Activated CD4-positive, alpha-beta T cell treated with anti-CD3 and anti-CD28 coated beads for 4 hours (primary cell): ENCODE measurements around the gene DPY19L1.
"Not testable (repeated sequence)": the region's sequence is repeated elsewhere in the genome, so short reads cannot be mapped to it uniquely, and the experiment has no call there.

Source experiments
- DNase-seq, 2 donors: peaks; one replicate each; pipeline ENCODE4 v3.0.0-alpha.2; 2020

DPY19L1 gene

GRCh38 chr7:35037211-35037525, at the start of gene DPY19L1:
DPY19L1 (minus strand) TSS chr7:35037485; CDS start chr7:35037394, 91 bp downstream.
- no peak for DNase-seq

DNA sequence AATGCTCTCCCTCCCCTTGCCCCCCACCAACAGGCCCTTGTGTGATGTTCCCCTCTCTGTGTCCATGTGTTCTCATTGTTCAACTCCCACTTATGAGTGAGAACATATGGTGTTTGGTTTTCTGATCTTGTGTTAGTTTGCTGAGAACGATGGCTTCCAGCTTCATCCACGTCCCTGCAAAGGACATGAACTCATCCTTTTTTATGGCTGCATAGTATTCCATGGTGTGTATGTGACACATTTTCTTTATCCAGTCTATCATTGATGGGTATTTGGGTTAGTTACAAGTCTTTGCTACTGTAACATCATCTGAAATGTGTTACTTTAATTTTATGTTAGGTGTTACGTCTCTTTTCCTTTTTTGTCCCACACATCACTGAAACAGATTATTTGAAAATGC, 42.2 kb upstream of the DPY19L1 start:
- not testable (repeated sequence) for DNase-seq

DNA sequence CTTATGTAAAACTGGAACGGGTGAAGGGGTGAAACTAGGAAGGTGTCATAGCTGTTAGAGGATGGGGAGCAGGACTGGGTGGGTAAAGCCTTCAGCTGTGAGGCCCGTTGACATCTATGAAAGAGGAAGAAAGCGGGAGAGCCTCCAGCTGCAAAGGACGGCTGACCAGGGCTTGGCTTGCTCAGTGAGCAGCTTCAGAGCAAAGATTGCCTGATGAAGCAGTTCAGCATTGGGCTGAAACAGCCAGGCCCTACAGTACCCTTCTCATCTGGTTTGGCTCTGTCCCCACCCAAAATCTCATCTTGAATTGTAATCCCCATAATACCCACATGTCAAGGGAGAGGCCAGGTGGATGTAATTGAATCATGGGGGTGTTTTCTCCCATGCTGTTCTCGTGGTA, 36.7 kb upstream of the DPY19L1 start:
- not testable (repeated sequence) for DNase-seq

- DNase-seq, result not testable (repeated sequence)
Measured at GRCh38 chr7:35072950-35073827, 35.9 kb upstream of the DPY19L1 start.

- DNase-seq, result not testable (repeated sequence)
Measured at GRCh38 chr7:35069084-35069483, 31.8 kb upstream of the DPY19L1 start.

- DNase-seq, result not testable (repeated sequence)
Measured at GRCh38 chr7:35065382-35065781, 28.1 kb upstream of the DPY19L1 start.

DNA sequence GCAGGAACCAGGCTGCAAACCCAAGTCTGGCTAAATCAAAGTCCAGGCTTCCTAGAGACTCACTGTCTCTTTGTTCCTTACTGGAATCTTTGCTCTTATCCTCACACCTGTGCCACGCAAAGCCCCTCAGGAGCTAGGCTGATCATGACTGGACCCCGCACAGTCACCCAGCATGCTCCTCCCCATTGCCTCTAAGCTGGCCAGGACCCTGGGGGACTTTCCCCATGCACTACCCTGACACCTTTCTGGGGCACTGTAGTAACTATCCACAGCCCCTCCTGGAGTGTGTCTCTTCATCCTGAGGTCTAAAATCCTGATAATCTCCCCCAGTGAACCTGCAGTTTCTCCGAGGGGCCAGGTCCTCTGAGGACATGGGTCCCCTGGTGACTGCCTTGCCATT, 21.3 kb upstream of the DPY19L1 start:
- not testable (repeated sequence) for DNase-seq

DNA sequence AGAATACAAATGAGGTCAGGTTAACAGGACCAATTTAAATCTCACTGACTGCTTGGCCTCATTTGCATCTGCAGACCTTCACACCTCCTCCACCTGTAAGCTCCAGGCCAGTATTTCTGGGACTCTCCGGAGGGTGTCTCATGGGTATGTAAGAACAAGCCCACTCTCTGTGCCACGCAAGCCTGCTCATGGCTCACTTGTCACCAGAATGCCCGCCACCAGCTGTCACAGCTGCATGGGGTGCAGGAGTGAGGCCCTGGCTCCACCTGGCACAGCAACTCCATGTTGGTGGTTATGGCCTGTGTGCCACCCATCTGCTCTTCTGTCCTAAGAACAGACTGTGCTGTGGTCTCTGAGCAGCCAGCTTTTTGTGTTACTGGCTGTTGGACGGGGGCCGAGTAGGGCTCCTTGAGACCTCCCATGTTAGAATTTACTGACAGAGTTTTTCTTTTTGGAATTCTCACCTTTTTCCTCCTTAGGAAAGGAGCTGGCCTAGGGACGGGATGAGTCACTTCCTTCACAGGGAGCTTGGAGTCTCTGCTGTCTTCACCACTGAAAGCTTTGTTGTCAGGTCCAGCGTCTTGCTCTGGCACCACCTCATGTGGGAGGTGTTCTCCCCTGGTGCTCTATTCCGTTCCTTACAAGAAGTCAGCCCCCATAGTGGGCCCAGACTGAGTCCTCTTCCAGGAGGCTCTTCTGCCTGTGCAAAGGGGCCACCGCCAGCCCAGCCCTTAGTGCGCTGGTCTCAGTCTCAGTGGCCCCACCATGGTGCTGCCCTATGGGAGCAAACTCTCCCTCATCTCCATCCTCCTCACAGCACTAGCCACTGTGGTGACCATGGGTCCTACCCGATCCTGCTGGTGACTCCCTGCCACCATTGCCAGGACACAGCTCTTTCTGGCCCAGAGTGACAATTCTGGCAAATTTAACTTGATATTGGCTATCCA, 20.5 kb upstream of the DPY19L1 start:
- DNase-seq, result not testable (repeated sequence)

- not testable (repeated sequence) for DNase-seq
Measured at GRCh38 chr7:35055733-35056132, 18.4 kb upstream of the DPY19L1 start.

- DNase-seq, result not testable (repeated sequence)
Measured at GRCh38 chr7:35053488-35054175, 16.3 kb upstream of the DPY19L1 start.

DNA sequence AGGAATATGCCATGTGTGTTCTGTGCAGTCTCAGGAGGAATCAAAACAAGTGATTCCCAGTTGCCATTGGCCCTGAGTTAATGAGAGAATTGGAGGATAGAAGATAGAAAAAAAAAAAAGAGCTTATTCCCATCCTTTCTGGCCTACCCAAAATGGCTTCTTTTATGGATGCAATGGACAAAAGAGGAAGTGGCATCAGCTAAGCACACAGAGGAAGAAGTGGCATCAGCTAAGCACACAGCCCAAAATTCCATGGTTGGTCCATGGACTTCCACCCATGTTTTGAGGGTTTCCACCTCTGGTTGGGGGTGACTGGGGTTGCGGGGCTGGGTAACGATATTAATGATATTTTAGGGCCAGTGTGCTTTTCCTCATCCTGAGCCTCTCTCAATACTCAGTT, 11.1 kb upstream of the DPY19L1 start:
- DNase-seq, result not testable (repeated sequence)

GRCh38 chr7:35047912-35048305, 10.6 kb upstream of the DPY19L1 start:
- DNase-seq, result not testable (repeated sequence)

GRCh38 chr7:35047263-35047911, 10.1 kb upstream of the DPY19L1 start:
- not testable (repeated sequence) for DNase-seq

GRCh38 chr7:35043301-35043700, 6.0 kb upstream of the DPY19L1 start:
- DNase-seq, result not testable (repeated sequence)

DNA sequence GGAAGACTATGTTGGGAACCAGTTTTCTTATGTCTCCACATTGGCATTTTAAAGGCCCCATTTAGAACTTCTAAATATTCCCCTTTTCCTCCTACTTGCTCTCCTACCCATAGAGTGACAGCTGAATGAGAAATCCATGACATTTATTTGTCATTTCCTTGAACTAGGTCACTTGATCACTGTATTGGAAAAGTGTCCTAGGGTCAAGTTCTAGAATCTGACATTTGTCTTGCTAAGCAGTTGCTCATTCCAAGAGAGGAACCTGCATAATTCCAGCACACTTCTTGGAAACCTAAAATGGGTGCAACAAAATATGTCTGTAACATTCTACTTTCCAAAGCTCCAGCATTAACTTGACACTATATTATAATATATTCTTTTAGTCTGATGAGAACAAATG, 3.6 kb upstream of the DPY19L1 start:
- no peak for DNase-seq

- no peak for DNase-seq
Measured at GRCh38 chr7:35039343-35039742, 2.1 kb upstream of the DPY19L1 start.

DNA sequence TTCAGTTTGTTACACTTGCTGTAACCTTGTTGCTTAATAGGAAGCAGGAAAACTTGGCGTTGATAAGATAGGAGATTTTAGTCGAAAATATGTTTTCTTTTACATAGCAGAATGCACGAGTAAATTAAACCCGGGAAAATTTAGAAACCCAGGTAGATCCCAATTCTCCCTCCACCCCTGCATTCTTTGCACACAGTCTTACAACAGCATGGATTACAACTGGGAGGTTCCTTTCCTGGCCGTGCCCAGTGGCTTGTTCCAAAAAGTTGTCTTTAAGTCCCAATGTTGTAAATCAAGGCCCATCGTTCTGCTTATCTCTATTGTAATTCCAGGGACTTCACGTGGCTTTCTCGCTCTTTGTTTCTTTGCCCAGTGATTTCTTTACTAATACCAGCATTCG, 1.1 kb upstream of the DPY19L1 start:
- DNase-seq, result no peak

DNA sequence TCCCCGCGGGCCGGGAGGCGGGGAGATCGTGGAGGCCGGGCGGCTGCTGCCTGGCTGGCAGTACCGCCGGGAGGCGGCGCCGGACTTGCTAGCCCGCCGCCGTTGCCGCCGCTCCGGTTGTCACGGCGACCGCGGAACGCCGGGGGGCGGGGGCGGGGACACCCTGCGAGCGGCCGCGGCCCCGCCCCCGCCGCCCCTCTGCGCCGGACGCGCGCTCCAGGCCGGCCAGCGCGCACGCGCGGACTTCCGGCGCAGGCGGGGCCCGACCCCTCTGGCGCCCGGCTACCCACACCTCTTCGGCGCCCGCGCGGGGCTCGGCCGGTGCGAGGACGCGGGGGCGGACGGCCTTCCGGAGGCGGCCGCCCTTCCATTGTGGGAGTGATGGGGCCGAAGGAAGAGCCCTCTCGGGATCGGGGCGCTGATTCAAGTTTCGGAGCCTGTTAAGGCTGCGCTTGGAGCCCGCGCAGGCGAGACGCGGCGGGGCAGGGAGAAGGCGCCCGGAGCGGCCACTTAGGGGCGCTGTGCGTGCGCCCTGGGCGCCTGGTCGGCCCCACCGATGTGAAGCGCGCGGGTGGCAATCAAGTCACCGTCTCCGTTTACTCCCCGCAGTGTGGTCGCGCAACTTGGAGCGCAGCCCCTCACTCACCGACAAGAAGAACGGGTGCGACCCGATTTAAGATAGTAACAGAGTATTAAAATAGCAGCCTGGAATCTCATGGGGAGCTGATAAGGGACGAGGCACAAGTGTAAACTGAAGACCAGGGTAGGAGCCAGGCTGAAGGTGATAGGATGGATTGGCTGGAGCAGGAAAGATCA, 449 bp upstream of the DPY19L1 start:
- peak; percentile 83 to 87 for DNase-seq

DNA sequence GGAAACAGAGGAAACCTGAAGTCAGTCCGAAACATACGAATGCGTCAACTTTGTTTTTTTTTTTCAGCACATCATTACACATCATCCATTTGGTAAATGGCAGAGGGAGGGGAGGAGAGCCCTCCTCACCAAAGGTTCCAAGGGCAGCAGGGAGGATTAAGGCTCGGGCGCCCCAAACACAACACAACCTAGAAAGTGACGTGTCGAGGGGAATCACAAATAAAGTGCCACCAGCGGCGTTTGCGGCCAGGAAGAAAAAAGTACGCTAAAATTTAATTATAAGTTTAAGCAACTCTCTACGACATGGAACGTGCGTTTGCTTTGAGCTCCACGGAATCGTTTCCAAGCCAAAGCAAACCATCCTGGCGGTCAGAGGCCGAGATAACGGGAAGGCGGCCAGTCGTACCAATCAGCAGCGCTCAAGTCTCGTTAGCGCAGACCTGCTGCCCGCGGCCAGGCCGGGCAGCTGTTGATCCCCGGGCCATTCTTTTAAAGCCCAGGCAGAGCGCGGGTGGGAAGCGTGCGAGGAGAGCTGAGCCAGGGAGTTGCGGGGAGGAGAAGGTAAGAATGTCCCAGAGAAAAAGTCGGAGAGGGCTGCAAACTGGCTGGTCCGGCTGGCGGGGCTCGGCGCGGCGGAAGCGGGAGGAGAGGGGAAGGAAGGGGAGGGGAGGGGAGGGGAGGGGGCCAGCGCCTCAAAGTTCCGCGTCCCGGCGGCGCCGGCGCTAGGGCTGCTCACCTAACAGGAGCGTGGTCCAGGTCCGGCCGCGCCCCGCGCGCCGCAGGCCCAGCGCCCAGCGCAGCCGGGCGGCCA, 719 bp downstream of the DPY19L1 start:
- DNase-seq, result peak; percentile 14 to 17

- DNase-seq, result peak; percentile 8 to 20
Measured at GRCh38 chr7:35035511-35035961, 1.7 kb downstream of the DPY19L1 start.

- no peak for DNase-seq
Measured at GRCh38 chr7:35032166-35032565, 5.1 kb downstream of the DPY19L1 start.
